Measurements from ENCODE around the gene IDH3A.
"Not testable (repeated sequence)": the region's sequence is repeated elsewhere in the genome, so short reads cannot be mapped to it uniquely, and the experiment has no call there.

IDH3A gene

DNA sequence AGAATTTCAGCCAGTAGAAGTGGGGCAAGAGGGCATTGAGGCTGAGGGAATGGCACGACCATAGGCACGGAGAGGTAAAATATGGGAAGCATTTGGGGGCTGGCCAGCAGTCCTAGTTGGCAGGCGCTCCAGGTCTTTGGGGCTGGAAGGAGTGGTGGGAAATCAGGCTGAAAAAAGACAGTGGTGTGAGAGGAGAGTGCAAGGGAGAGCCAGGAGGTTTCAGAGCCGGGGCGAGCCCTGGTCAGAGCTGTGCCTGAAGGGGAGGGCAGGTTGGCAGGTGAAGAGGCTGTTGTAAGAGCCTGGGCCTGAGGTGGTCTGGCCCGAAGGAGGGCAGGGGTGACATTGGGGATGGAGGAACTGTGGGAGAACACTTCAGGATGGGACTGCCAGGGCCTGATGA is 1.6 kb upstream of the IDH3A start:
- H3K4me3 ChIP-seq (ENCODE audit: low read length in 2 of 2): peak overlapping the region in 1 of 2 donors; percentile 14
- H4K91ac ChIP-seq (ENCODE audit: low read depth, low read length, poor library complexity): no peak overlapping the region
- H2AFZ ChIP-seq (ENCODE audit: low read length): no peak overlapping the region
- no peak overlapping the region for H3K27ac ChIP-seq (replicated peaks; ENCODE audit: low read length)
- no peak overlapping the region for H3K23ac ChIP-seq (ENCODE audit: low read depth, low read length, poor library complexity)
- peaks cover 3 to 6% of the 10 kb centered on the region in 2 donors for H3K4me1 ChIP-seq (ENCODE audit: control insufficient read depth in 2 of 2, insufficient read depth in 1 of 2, low read depth in 1 of 2, low read length in 2 of 2)
- H2BK120ac ChIP-seq (ENCODE audit: low read depth, low read length): no peak overlapping the region
- no peak overlapping the region for H3K4me2 ChIP-seq (ENCODE audit: insufficient read depth, low read length, poor library complexity, severe bottlenecking)
- H4K8ac ChIP-seq (ENCODE audit: low read depth, low read length): no peak overlapping the region
- H3K4ac ChIP-seq (ENCODE audit: low read length): no peak overlapping the region
- H3K27me3 ChIP-seq (ENCODE audit: control insufficient read depth in 3 of 3, insufficient read depth in 3 of 3, low read depth in 1 of 3, low read length in 3 of 3): peaks cover 0 to 10% (median 0%) of the 10 kb centered on the region in 3 experiments
- no peak overlapping the region for H2AK5ac ChIP-seq (ENCODE audit: low read depth, low read length)
- no peak overlapping the region for H2BK5ac ChIP-seq (ENCODE audit: low read length)
- H2BK12ac ChIP-seq (ENCODE audit: low read length): no peak overlapping the region
- no peak for DNase-seq (ENCODE audit: low spot score)
- no peak overlapping the region for H3K14ac ChIP-seq (ENCODE audit: low read length)
- H3K79me1 ChIP-seq (ENCODE audit: low read depth, low read length): no peaks in the 10 kb centered on the region
- no CpG with 5 or more reads among the region's 6 CpGs for WGBS, 2 donors (ENCODE audit: extremely low coverage in 2 of 2, insufficient read length in 2 of 2, insufficient replicate concordance in 1 of 2)
- no peak overlapping the region for H3K18ac ChIP-seq (ENCODE audit: low read length)
- no peaks in the 10 kb centered on the region for H3K9me3 ChIP-seq (replicated peaks in 1 of 2; ENCODE audit: control insufficient read depth in 2 of 2, insufficient read depth in 1 of 2, low read depth in 1 of 2, low read length in 2 of 2)
- H3K36me3 ChIP-seq (replicated peaks in 1 of 2; ENCODE audit: control insufficient read depth in 2 of 2, insufficient read depth in 2 of 2, low read length in 2 of 2): no peaks in the 10 kb centered on the region
- H2BK15ac ChIP-seq (ENCODE audit: low read length): no peak overlapping the region
- H3K9ac ChIP-seq (ENCODE audit: low read depth, low read length, poor library complexity): no peak overlapping the region

DNA sequence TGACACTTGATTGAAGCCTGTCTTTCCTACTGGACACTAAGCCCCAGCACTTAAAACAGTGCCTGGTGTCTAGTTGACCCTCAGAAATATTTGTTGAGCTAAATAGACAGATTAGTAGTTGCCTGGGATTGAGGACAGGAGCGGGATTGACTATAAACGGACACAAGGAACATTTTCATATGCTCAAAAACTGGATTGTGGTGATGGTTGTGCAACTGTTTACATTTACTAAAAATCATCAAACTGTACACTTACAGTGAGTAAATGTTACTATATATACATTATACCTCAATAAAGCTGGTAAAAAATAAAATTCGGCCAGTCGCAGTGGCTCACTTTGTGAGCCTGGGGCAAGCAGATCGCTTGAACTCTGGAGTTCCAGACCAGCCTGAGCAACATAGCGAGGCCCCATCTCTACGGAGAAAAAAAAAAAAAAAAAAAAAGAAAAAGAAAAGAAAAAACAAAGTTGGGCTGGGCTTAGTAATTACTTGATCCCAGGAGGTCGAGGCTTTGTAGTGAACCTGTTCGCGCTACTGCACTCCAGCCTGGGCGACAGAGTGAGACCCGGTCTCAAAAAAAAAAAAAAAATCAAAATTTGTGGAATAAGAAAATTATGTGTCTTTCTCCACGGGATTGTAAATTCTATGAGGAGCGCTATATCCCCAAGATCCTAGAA is 632 bp upstream of the IDH3A start:
- H2BK5ac ChIP-seq (ENCODE audit: low read length): no peak overlapping the region

DNA sequence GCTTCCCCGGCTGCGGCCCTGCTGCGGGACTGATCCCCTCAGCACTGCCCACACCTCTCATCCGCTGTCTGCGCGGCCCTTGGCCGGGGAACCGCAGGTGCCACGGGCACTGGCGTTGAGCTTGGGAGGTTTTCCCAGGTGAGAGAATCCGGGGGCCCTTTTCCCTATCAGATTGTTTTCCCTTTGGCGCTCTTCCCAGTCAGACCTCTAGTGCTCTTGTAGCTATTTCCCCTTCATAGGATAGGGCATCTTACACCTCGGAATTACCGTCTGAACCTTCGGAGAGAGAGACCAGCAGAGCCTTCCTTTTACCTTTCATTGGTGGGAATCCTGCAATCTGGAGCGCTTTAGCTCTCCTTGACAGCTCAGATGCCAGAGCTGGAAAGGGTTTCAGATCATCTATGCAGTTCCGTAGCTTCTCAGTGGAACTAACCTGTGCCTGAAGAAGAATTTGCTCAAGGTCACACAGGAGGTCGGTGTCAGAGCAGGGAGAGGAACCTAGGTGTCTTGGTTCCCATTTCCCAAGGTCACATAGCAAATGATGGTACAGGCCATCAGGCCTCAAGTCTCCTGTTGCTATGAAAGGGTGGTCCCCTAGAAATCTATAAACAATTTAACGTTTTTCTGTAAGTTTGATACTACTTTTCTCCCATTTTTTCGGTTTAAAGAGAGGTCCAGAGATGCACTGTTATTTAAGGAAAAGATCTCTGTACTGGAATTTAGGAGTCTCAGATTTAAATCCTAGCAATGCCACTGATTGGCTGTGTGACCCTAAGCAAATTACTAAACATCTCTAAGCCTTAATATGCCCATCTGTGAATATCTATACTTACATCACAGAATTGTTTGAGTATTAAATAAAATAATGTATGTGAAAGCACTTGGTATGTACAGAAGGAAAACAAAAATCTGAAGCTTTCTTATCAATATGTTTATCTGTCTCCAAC is 916 bp downstream of the IDH3A start:
- H2BK120ac ChIP-seq (ENCODE audit: low read depth, low read length): no peak overlapping the region
- H3K27me3 ChIP-seq (ENCODE audit: control insufficient read depth in 3 of 3, insufficient read depth in 3 of 3, low read depth in 1 of 3, low read length in 3 of 3): peaks cover 0 to 10% (median 0%) of the 10 kb centered on the region in 3 experiments
- no peaks in the 10 kb centered on the region for H3K9me3 ChIP-seq (replicated peaks in 1 of 2; ENCODE audit: control insufficient read depth in 2 of 2, insufficient read depth in 1 of 2, low read depth in 1 of 2, low read length in 2 of 2)
- no peak overlapping the region for H2AK5ac ChIP-seq (ENCODE audit: low read depth, low read length)
- H3K4me3 ChIP-seq (ENCODE audit: low read length in 2 of 2): peak overlapping the region; percentile 90 to 98
- no peaks in the 10 kb centered on the region for H3K36me3 ChIP-seq (replicated peaks in 1 of 2; ENCODE audit: control insufficient read depth in 2 of 2, insufficient read depth in 2 of 2, low read length in 2 of 2)
- peak overlapping the region; percentile 66 for H3K4me2 ChIP-seq (ENCODE audit: insufficient read depth, low read length, poor library complexity, severe bottlenecking)
- no peak overlapping the region for H4K8ac ChIP-seq (ENCODE audit: low read depth, low read length)
- H4K91ac ChIP-seq (ENCODE audit: low read depth, low read length, poor library complexity): no peak overlapping the region
- H2BK12ac ChIP-seq (ENCODE audit: low read length): no peak overlapping the region
- peak overlapping the region; percentile 99 for H3K9ac ChIP-seq (ENCODE audit: low read depth, low read length, poor library complexity)
- no CpG with 5 or more reads among the region's 20 CpGs for WGBS, 2 donors (ENCODE audit: extremely low coverage in 2 of 2, insufficient read length in 2 of 2, insufficient replicate concordance in 1 of 2)
- peak overlapping the region; percentile 76 for H3K23ac ChIP-seq (ENCODE audit: low read depth, low read length, poor library complexity)
- H3K27ac ChIP-seq (replicated peaks; ENCODE audit: low read length): no peak overlapping the region
- no peak overlapping the region for H2BK5ac ChIP-seq (ENCODE audit: low read length)
- peak overlapping the region; percentile 99 for H2AFZ ChIP-seq (ENCODE audit: low read length)
- no peak overlapping the region for H2BK15ac ChIP-seq (ENCODE audit: low read length)
- peak overlapping the region; percentile 3 for H3K18ac ChIP-seq (ENCODE audit: low read length)
- no peak for DNase-seq (ENCODE audit: low spot score)
- H3K4me1 ChIP-seq (ENCODE audit: control insufficient read depth in 2 of 2, insufficient read depth in 1 of 2, low read depth in 1 of 2, low read length in 2 of 2): peaks cover 3 to 6% of the 10 kb centered on the region in 2 donors
- H3K79me1 ChIP-seq (ENCODE audit: low read depth, low read length): no peaks in the 10 kb centered on the region
- H3K4ac ChIP-seq (ENCODE audit: low read length): no peak overlapping the region
- peak overlapping the region; percentile 97 for H3K14ac ChIP-seq (ENCODE audit: low read length)

More for the DNA sequence above, 632 bp upstream of the IDH3A start:
- Histone ChIP-seq H2BK12ac (ENCODE audit: low read length) (no peak overlapping the region), H2AK5ac (ENCODE audit: low read depth, low read length) (no peak overlapping the region), H2BK15ac (ENCODE audit: low read length) (no peak overlapping the region), H3K14ac (ENCODE audit: low read length) (no peak overlapping the region), H2AFZ (ENCODE audit: low read length) (peak overlapping the region; percentile 99), H3K79me1 (ENCODE audit: low read depth, low read length) (no peaks in the 10 kb centered on the region), H3K4me2 (ENCODE audit: insufficient read depth, low read length, poor library complexity, severe bottlenecking) (peak overlapping the region; percentile 43), H4K8ac (ENCODE audit: low read depth, low read length) (no peak overlapping the region), H2BK120ac (ENCODE audit: low read depth, low read length) (no peak overlapping the region), H3K27ac (replicated peaks; ENCODE audit: low read length) (no peak overlapping the region), H3K4ac (ENCODE audit: low read length) (no peak overlapping the region), H3K4me3 (ENCODE audit: low read length in 2 of 2) (peak overlapping the region; percentile 75 to 90), H3K36me3 (replicated peaks in 1 of 2; ENCODE audit: control insufficient read depth in 2 of 2, insufficient read depth in 2 of 2, low read length in 2 of 2) (no peaks in the 10 kb centered on the region), H3K9me3 (replicated peaks in 1 of 2; ENCODE audit: control insufficient read depth in 2 of 2, insufficient read depth in 1 of 2, low read depth in 1 of 2, low read length in 2 of 2) (no peaks in the 10 kb centered on the region), H3K9ac (ENCODE audit: low read depth, low read length, poor library complexity) (no peak overlapping the region), H3K4me1 (ENCODE audit: control insufficient read depth in 2 of 2, insufficient read depth in 1 of 2, low read depth in 1 of 2, low read length in 2 of 2) (peaks cover 3 to 6% of the 10 kb centered on the region in 2 donors), H4K91ac (ENCODE audit: low read depth, low read length, poor library complexity) (no peak overlapping the region), H3K23ac (ENCODE audit: low read depth, low read length, poor library complexity) (no peak overlapping the region), H3K18ac (ENCODE audit: low read length) (no peak overlapping the region), H3K27me3 (ENCODE audit: control insufficient read depth in 3 of 3, insufficient read depth in 3 of 3, low read depth in 1 of 3, low read length in 3 of 3) (peaks cover 0 to 10% (median 0%) of the 10 kb centered on the region in 3 experiments)
- no CpG with 5 or more reads among the region's 14 CpGs for WGBS, 2 donors (ENCODE audit: extremely low coverage in 2 of 2, insufficient read length in 2 of 2, insufficient replicate concordance in 1 of 2)
- DNase-seq (ENCODE audit: low spot score): no peak

DNA sequence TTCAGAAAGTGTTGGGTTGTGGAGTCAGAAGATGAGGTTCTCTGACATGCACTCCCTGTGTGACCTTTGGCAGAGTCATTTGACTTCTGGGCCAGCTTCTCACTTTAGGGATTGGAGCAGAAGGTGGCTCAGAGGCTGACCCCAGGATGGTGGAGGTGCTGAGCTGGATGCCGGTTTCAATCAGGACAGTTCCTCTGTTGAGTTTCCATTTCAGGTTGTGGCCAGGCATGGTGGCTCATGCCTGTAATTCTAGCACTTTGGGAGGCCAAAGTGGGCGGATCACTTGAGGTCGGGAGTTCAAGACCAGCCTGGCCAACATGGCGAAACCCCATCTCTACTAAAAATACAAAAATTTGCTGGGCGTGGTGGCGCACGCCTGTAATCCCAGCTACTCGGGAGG is 1.9 kb downstream of the IDH3A start:
- not testable (repeated sequence) for H2AFZ ChIP-seq (ENCODE audit: low read length); H2BK120ac ChIP-seq (ENCODE audit: low read depth, low read length); H4K91ac ChIP-seq (ENCODE audit: low read depth, low read length, poor library complexity); H2BK5ac ChIP-seq (ENCODE audit: low read length); H3K79me1 ChIP-seq (ENCODE audit: low read depth, low read length); H2AK5ac ChIP-seq (ENCODE audit: low read depth, low read length); H2BK15ac ChIP-seq (ENCODE audit: low read length); H3K9me3 ChIP-seq (replicated peaks in 1 of 2; ENCODE audit: control insufficient read depth in 2 of 2, insufficient read depth in 1 of 2, low read depth in 1 of 2, low read length in 2 of 2); H3K4me3 ChIP-seq (ENCODE audit: low read length in 2 of 2); H3K27me3 ChIP-seq (ENCODE audit: control insufficient read depth in 3 of 3, insufficient read depth in 3 of 3, low read depth in 1 of 3, low read length in 3 of 3); H2BK12ac ChIP-seq (ENCODE audit: low read length); H3K23ac ChIP-seq (ENCODE audit: low read depth, low read length, poor library complexity); H3K4me1 ChIP-seq (ENCODE audit: control insufficient read depth in 2 of 2, insufficient read depth in 1 of 2, low read depth in 1 of 2, low read length in 2 of 2); H3K14ac ChIP-seq (ENCODE audit: low read length); H3K9ac ChIP-seq (ENCODE audit: low read depth, low read length, poor library complexity); H3K27ac ChIP-seq (replicated peaks; ENCODE audit: low read length); H3K4ac ChIP-seq (ENCODE audit: low read length); H3K18ac ChIP-seq (ENCODE audit: low read length); H3K36me3 ChIP-seq (replicated peaks in 1 of 2; ENCODE audit: control insufficient read depth in 2 of 2, insufficient read depth in 2 of 2, low read length in 2 of 2); H3K4me2 ChIP-seq (ENCODE audit: insufficient read depth, low read length, poor library complexity, severe bottlenecking); DNase-seq (ENCODE audit: low spot score); H4K8ac ChIP-seq (ENCODE audit: low read depth, low read length)
- no CpG with 5 or more reads among the region's 8 CpGs for WGBS, 2 donors (ENCODE audit: extremely low coverage in 2 of 2, insufficient read length in 2 of 2, insufficient replicate concordance in 1 of 2)

Measured in neuronal stem cell (in vitro differentiated cells).